Measurements from ENCODE around the gene SUSD1. TPM values are rescaled to one million over a fixed set of nuclear protein-coding genes. Genes with fewer than 3 reads are reported as not detected.
A peak's percentile ranks its signal among the peaks of the same experiment; 100 is the strongest.

SUSD1 gene
- total and polyA plus RNA-seq, 12 donors = 1.5 to 14.7 (median 4.3) TPM

DNA sequence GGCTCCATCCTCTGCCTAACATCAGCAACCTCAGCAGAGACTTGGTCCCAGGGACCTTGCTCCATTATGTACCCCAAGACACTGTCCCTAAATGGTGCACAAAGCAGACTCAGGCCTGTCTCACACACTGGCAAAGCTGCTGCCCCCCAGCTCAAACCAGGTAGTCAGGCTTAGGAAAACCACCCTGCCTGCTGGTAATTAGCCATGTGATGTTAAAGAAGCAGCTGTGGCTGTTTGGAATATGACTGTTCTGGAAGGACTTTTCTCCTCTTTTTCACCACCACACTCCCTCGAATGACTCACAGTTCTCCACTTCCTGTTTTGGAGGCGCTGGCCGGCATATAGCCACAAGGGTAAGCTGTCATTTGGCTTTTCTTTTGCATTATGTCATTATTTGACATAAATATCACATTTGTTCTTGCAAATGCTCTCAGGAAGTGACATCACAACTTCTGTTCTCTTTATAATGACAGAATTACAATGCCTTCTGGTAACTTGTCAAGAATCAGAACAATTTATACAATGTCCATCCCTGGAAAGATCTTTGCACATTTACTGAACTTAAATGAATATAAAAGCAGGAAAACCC lies 113.9 kb downstream of the SUSD1 start:
- intact Hi-C loops (cut with DNase I) = no loop called here
- DNase-seq = peak; percentile 24 to 63
- Histone ChIP-seq H3K36me3 (peaks cover 0 to 14% (median 0%) of the 10 kb centered on the region in 9 donors), H3K4me1 (peaks cover 0 to 90% (median 29%) of the 10 kb centered on the region in 9 donors), H3K27me3 (no peaks in the 10 kb centered on the region), H3K4me3 (no peak overlapping the region), H3K9me3 (no peaks in the 10 kb centered on the region), H3K27ac (peak overlapping the region in 9 of 10 donors; percentile 62 to 91 (median 78))
- TF ChIP-seq, protein P1, sequence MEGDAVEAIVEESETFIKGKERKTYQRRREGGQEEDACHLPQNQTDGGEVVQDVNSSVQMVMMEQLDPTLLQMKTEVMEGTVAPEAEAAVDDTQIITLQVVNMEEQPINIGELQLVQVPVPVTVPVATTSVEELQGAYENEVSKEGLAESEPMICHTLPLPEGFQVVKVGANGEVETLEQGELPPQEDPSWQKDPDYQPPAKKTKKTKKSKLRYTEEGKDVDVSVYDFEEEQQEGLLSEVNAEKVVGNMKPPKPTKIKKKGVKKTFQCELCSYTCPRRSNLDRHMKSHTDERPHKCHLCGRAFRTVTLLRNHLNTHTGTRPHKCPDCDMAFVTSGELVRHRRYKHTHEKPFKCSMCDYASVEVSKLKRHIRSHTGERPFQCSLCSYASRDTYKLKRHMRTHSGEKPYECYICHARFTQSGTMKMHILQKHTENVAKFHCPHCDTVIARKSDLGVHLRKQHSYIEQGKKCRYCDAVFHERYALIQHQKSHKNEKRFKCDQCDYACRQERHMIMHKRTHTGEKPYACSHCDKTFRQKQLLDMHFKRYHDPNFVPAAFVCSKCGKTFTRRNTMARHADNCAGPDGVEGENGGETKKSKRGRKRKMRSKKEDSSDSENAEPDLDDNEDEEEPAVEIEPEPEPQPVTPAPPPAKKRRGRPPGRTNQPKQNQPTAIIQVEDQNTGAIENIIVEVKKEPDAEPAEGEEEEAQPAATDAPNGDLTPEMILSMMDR (IDR thresholded peaks at IDR 0.05) = no peak
- ATAC-seq = peak; percentile 70 to 93 (median 86)
- WGBS, 2 donors = 33 to 34% methylated on average over 3 of the region's 3 CpGs

DNA sequence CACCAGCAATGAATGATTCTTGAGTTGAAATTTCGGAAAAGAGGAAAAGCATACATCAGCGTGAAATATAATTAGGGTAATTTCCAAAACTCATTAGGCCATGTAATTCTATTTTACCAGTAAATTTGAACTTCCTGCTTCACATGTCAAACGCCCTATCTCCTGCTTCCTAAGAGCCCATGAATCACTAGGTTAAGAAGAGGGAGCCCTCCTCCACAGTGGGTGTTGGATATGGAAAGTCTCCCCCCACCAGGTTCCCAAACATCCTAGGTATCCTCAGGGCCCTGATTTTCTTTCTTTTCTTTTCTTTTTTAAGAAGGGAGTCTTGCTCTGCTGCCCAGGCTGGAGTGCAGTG lies 115.2 kb downstream of the SUSD1 start:
- no peak for ATAC-seq
- peaks cover 0 to 14% (median 0%) of the 10 kb centered on the region in 9 donors for H3K36me3 ChIP-seq
- DNase-seq = no peak
- 70 to 71% methylated on average over 3 of the region's 3 CpGs for WGBS, 2 donors
- intact Hi-C loops (cut with DNase I) = no loop called here
- H3K27me3 ChIP-seq = no peaks in the 10 kb centered on the region
- H3K27ac ChIP-seq = peak overlapping the region in 7 of 10 donors; percentile 73 to 91 (median 83)
- no peaks in the 10 kb centered on the region for H3K9me3 ChIP-seq
- peaks cover 0 to 77% (median 29%) of the 10 kb centered on the region in 9 donors for H3K4me1 ChIP-seq
- H3K4me3 ChIP-seq = no peak overlapping the region
- TF ChIP-seq, protein P1 (IDR thresholded peaks at IDR 0.05) = no peak

DNA sequence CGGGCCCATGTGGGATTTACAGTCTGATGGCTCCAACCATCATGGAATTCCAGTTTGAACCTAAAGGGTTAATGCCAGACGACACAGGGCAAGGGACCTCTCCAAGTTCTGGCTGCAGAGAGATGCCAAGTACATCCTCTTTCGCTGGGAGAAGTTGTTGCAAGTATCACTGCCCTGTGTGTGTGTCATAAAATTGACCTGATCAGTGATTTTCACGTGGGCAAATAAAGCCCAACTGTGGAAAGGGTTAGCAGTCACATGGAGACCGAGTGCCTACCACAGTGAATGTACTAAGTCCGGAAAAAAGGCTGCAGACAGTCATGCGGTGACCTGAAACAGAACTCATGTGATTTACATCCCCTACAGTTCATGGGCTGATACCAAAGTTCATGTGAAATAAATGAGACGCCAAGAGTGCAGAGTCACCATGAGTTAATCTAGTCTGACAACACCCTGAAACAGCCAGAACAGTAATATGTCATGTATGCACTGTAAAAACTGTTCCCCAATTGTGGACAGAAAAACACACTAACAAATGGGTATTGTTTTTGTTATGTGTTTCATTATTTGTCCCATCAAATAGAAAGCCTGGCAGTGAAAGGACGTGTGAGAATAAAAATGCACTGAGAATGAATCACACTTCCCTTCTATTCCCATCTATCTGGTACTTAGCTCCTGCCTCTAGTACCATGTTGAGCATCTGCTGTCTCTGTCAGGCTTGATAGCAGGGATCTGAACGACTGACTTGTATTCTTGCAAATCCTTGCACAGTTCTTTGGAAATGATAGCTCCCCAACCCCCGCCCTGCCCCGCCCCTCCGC lies 115.7 kb downstream of the SUSD1 start:
- H3K36me3 ChIP-seq = peaks cover 0 to 14% (median 0%) of the 10 kb centered on the region in 9 donors
- no peak overlapping the region for H3K4me3 ChIP-seq
- H3K9me3 ChIP-seq = no peaks in the 10 kb centered on the region
- TF ChIP-seq, protein P1 (IDR thresholded peaks at IDR 0.05) = no peak
- H3K4me1 ChIP-seq = peaks cover 0 to 71% (median 29%) of the 10 kb centered on the region in 9 donors
- 58 to 59% methylated on average over 13 of the region's 13 CpGs for WGBS, 2 donors
- H3K27me3 ChIP-seq = no peaks in the 10 kb centered on the region
- intact Hi-C loops (cut with DNase I) = no loop called here
- DNase-seq (no peak), ATAC-seq (peak in 7 of 8 donors; percentile 20 to 54 (median 29))
- peak overlapping the region in 7 of 10 donors; percentile 10 to 91 (median 83) for H3K27ac ChIP-seq

DNA sequence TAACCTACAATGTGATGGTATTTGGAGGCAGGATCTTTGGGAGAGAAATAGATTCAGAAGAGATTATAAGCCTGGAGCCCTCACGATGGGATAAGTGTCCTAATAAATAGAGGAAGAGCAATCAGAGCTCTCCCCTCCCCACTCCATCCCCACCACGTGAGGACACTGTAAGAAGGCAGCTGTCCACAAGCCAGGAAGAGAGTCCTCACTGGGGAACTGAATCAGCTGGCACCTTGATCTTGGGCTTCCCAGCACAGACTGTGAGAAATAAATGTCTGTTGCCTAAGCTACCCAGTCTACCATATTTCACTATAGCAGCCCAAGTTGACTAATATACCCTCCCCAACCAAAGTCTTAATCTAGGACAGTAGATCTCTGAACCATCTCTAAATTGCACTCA lies 118.1 kb downstream of the SUSD1 start:
- Histone ChIP-seq H3K36me3 (peaks cover 0 to 16% (median 0%) of the 10 kb centered on the region in 9 donors), H3K27me3 (no peaks in the 10 kb centered on the region), H3K4me1 (peaks cover 0 to 57% (median 26%) of the 10 kb centered on the region in 9 donors), H3K9me3 (no peaks in the 10 kb centered on the region), H3K4me3 (no peak overlapping the region), H3K27ac (peak overlapping the region in 1 of 10 donors; percentile 89)
- DNase-seq (no peak), ATAC-seq (no peak)
- WGBS, 2 donors = 72 to 86% methylated on average over 2 of the region's 2 CpGs
- TF ChIP-seq, protein P1 (IDR thresholded peaks at IDR 0.05) = no peak
- intact Hi-C loops (cut with DNase I) = no loop called here

Measured in heart right ventricle (tissue), 16 donors.